Measurements from ENCODE around the gene AMOTL2.

The AMOTL2 gene

DNA sequence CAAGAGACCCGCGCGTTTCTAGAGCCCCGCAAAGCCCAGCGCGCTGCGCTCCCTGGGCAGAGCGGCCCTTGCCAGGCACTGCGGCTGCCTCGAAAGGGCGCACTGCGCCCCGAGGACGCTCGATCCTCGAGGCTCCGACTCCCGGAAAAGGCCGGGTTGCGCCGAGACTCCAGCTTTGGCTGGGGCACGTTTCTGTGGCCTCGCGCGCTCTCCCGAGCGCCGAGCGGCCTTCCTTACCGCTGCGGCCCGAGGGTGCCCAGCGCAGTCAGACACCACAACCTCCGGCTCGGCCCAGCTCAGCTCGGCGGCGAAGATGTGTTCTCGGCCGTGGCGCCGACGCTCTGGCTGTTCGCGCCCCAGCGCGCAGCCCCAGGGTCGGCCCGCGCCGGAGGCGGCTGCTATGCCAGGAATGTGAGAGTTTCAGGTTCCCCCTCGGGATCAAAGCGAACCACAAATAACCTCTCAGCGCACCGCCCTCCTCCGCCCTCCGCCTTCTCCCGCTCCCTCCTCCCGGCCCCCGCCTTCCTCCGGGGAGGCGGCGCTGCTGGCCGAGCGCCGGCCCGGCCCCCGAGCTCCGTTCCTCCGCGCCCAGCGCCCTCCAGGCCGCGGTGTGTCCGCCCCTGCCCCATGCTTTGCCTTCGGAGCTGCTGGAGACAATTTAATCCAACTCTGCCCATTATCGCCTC, at the start of gene AMOTL2:
Gene AMOTL2, minus strand, starts transcription at position 343 of the 686 bp plus-strand sequence. CDS start 3,014 bp downstream, outside the sequence.
- DNase-seq (ENCODE audit: low spot score) = peak; percentile 93

DNA sequence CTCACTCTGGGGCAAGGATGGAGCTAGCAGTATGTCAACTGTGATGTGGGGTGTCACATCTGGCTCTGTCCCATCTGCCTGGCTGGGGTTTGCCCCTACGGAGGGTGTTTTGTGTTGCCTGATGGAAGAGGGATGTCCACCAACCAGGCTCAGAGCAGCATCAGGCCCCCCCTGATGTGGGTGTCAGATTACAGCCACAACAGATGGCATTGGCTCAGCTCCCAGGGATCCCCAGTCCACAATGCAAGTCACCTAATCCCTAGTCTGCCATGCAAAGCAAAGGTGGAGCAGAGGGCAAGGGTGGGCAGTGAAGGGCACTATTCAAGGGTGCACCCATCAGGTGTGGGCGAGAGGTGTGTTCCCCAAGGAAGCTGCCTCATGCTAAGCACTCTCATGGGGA, 48.9 kb upstream of the AMOTL2 start:
- no peak for DNase-seq (ENCODE audit: low spot score)

DNA sequence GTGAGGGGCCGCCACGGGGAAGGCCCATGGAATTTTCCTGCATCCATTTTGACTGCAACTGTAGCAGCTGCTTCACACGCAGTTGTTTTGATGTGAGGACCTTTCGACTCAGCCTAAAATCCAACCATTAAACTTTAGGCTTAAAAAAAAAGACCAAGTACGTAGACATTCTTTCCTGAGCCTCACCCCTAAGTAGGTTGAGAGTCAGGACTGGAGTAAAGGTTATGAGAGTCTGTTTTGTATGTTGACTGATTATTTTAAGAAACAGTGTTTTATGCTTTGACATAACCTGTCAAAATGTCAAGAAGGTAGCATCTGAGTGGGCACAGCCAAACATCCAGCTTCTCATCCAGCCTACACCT, 45.7 kb upstream of the AMOTL2 start:
- DNase-seq (ENCODE audit: low spot score) = no peak

DNA sequence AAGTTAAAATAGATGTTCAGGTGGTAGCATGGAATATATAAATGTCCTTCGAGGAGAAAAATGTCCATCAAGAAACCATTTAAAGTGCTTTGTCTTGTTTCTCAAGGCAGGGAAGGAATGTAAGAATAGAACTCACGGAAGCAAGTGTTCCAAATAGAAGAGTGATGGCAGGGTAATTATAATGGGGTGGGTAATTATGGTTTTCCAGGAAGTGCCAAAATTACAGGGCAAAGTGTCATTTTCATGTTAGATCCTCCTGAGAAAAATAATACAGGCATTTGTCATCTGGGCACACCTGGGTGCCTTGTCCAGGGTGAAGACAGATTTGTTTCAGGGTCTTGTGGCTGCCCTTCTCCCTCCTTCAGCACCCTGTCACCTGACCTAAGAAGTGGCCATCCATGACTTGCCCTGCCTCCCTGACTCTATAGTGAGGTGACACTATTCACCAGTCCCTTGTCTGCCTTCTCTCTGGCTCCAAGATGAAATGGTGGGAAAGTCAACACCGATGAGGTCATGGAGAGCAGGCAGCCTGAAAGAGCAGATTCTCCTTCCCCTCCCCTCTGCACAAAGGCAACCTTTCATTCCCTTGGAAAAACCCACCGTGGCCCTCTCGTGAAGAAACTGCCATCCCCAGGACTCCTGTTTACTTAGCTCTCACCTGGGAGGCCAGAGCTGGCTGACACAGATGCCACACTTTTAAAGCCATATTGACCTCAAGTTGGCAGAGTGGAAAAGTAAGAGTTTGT, 45.1 kb upstream of the AMOTL2 start:
- DNase-seq (ENCODE audit: low spot score) = no peak

DNA sequence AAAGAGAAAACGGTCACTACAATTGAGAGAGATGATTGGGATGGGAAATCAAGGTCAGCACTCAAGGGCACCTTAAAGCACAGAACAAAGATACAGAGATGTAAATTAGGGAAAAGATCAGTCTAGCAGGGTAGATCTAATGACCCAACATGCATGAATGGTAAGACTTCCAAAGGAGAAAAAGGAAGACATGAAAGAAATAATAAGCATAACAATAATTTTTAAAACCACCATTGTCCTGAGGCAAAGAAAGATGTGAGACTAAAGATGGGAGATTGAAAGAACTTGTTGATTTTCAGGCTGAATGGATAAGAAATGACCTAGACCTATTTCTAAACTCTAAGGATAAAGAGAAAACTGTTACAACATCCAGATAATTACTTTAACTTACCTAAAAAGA, 34.8 kb upstream of the AMOTL2 start:
- no peak for DNase-seq (ENCODE audit: low spot score)

DNA sequence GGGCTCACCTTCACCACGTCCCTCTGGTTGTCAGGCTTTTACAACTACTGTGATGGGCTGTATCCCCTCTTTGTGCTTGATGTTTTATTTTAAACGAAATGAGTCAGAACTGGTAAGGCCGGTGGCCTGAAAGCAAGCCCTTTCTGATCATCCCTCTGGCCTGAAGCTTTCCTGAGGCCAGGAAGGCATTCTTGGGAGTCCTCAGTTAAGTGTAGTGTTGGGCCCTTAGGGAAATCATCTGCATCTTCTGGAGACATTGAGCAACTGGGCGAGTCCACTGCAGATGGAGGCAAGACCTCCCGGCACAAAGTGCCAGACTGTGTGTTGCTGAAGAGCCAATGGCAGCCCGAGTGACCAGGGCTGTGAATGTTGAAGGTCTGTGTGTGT, 33.0 kb upstream of the AMOTL2 start:
- DNase-seq (ENCODE audit: low spot score) = no peak

DNA sequence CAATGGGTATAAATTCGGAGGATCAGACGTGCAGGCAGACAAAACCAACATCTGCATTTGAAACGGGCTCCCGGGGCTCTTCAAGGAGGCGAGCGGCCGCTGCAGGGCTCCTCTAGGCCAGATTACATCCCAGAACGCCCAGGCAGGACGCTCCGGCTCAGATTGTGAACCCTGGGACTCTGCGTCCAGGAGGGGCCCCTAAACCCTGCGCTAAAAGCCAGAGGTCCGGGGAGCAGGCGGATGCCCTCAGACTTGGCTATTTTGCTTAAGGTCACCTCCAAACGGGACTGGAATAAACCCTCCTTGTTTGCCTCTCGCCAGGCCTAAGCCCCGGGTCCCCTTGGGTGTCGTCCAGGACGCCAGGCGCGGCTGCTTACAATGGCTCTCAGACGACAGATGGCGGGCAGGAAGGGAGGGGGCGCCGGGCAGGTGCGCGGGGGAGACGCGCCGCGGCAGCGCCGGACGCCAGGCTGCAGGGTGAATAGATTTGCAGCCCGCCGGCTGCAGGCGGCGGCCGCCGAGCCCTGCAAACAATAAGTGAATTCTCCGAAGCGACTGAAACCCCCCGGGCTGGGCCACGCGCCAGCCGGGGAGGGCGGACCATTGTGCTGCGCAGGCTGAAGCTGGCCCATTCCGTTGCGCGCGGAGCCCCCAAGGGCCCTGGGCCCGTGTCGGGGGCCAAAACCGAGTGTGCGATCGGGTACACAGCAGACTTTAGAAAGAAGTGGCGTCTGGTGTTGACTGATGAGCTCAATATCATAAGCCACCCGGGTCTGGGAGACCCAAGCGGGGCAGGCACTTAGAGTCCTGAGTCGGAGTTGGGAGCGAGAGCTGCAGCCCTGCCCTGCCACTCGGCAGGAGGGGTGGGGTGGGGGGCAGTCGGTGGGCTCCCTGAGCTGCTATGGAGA, 32.3 kb upstream of the AMOTL2 start:
- DNase-seq (ENCODE audit: low spot score) = peak; percentile 85

DNA sequence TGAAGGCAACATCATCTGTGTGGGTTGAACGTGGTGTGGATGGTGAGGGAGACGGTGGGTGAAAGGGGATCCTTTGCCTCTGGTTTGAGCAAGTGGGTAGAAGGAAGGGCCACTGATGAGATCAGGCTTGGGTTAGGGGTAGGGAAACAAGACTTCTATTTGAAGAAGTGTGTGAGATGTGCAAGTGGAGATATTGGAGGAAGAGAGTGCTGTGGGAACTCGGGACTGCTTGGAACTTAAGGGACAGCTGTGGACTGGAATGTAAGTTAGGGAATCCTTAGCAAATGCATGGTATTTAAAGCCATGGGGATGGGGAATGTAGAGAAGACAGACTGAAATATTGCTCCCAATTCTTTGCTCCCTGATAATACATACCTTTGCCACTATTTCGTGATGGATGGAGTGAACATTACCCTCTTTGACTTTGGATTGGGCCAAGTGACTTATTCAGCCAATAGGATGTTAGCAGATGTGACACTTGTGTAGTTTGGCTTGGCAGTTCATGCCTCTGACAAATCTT, 30.2 kb upstream of the AMOTL2 start:
- DNase-seq (ENCODE audit: low spot score) = no peak

DNA sequence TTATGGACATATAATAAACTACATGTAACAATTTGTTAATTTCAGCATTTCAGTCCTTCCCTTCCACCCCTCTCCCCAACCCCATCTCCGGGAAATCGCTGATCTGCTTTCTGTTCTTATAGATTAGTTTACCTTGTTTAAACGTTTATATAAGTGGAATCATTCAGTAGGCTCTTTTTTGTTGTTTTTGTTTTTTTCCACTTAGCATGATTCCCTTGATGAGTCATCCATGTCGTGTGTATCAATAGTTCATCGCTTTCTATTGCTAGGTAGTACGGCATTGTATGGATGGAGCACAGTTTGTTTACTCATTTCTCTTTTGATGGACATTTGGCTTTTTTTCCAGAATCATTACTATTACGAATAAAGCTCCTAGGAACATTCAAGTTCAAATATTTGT, 23.5 kb upstream of the AMOTL2 start:
- no peak for DNase-seq (ENCODE audit: low spot score)

DNA sequence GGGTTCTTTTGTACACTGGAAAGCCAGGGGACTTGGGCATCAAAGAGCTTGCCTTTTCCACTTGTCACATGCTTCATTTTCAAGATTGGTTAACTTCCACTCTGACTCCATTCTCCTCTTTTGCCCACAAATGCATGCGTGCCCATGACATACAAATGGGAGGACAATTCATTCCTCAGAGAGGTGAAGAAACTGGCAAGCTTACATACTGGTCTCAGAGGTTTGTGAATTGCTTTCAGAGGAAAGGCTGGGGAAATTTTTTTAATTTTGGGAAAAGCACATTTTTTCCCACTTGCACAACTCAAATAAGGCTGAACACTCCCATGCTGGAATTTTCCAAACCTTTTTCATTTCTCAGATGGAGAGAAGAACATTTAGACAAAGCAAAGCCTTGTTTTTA, 20.9 kb upstream of the AMOTL2 start:
- DNase-seq (ENCODE audit: low spot score) = no peak

DNA sequence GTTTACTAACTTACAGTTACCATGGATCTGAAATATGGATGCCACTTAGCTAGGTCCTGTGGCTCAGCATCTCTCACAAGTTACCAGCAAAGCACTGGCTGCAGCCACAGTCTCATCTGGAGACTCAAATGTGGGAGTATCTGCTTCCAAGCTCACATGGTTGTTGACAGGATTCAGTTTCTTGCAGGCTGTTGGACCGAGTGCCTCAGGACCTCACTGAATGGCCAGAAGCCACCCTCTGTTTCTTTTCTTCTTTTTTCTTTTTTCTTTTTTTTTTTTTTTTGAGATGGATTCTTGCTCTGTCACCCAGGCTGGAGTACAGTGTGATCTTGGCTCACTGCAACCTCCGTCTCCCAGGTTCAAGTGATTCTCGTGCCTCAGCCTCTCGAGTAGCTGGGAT, 20.1 kb upstream of the AMOTL2 start:
- no peak for DNase-seq (ENCODE audit: low spot score)

DNA sequence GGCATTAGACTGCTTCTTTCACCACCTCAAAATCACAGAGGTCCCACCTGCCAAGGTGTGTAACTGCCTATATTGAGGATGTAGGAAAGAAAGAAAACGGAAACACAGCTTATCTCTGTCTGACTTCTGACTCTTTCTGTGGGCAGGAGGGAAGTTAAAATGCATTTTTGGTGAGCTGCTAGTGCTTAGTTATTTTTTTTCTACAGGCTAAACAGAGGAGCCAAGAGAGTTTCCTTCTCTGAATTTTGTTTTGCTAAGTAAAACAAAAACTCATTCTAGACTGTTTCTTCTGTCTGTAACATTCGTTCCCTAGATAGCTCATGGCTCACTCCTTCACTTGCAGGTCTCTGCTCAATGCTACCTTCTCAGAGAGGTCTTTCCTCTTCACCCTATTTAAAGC, 18.8 kb upstream of the AMOTL2 start:
- DNase-seq (ENCODE audit: low spot score) = no peak

DNA sequence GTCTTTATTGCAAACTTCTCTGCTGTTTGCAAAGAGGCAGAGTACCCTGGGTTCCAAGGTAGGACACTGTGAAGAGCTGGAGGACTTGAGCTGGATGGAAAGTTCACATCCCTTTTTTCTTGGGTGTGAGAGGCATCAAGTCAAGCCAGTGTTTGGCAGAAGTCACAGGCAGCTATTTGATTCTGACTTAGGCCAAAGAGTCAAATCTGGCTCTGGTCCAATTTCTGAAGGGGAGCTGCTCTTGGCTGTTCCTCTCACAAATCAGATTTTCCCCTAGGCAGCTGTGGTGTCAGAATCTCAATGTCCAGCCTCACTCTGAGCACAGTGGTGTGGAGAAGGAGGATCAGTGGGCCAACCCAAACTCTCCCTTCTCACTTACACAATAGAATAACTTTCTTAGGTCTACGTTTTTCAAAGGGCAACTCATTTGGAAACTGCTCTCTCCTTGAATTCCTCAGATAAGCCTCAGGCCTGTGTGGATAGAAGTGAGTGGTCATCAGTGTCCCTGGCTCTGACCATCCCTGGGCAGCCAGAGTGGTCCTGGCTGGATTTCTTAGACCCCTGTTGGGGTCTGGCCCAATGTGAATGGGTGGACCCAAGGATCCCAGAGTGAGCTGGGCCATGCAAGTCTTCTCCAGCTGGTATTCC, 18.2 kb upstream of the AMOTL2 start:
- no peak for DNase-seq (ENCODE audit: low spot score)

DNA sequence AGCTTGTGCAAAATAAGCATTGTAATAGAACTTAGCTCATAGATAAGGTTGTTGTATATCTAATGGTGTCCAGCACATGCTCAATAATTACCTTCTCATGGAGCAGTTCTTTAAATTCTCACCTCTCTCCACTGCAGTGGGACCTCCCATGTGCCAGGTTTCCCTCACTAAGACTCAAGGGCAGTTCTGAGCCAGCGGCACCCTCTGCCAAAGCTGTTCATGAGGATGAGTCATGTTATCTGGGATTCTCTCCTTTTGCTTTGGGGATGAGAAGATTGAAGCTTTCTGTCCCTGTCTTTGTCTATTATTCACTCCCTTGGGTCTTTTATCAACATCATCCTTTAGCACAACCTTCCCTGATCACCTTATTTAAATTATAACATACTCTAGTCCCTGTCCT, 15.6 kb upstream of the AMOTL2 start:
- no peak for DNase-seq (ENCODE audit: low spot score)

DNA sequence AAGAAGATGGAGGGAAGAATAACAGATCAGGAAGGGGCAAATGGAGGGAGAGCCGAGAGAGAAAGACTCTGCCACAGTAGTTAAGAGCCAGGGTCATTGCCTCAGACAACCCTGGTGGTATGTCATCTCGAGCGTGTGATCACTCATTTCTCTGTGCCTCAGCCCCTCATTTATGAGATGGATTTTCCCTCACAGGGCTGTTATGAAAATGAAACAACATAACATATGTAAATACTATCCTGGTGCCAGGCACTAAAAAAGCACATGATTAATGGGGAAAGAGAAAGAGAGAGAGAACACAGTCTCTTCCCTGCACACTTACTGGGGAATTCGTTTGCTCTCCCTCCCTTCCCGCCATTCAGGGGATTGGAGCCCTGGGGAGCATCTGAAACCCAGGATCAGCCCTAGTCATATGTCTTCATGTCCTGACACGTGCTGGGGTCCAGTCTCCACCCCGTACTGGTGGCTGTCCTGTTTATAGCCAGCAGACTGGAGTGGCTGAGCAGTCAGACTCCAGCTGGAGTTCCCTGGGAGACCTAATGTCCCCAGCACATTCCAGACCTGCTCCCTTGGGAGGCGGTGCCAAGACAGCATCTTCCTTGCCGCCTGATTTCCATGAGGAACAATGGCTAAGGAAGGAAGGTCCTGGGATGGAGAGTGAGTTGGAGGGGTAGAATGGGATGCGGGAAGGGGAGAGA, 14.7 kb upstream of the AMOTL2 start:
- no peak for DNase-seq (ENCODE audit: low spot score)

DNA sequence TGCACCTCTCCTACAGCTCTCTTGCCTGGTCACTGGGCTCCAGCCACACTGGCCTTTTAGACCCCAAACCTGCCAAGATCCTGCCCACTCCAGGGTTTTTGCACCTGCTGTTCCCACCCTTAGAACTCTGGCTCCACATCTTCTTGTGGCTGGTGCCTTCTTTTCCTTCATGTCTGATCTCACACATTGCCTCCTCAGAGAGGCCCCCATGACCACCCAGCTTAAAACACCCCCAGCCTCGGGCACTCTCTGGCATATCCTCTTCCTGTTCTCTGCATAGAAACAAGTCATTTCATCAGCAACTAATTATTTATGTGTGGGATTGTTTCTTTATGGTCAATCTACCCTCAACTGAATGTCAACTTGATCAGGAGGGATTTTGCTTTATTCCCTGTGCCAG, 14.0 kb upstream of the AMOTL2 start:
- no peak for DNase-seq (ENCODE audit: low spot score)

DNA sequence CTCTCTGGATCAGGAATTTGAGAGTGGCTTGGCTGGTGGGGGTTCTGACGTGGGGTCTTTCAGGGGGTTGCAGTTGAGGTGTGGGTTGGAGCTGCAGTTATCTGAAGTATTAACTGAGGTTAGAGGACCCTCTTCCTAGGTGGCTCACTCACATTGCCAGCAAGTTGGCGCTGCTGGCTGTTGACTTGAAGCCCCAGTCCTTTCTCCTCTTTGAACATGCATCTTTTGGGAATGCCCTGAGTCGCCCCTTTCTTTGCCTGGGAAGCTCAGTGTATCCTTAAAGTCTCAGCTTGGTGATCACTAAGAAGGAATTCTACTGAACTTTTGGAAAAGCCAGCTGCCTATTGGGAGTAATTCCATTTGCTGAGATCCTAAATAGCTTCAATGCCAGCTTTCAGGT, 13.0 kb upstream of the AMOTL2 start:
- DNase-seq (ENCODE audit: low spot score) = no peak

DNA sequence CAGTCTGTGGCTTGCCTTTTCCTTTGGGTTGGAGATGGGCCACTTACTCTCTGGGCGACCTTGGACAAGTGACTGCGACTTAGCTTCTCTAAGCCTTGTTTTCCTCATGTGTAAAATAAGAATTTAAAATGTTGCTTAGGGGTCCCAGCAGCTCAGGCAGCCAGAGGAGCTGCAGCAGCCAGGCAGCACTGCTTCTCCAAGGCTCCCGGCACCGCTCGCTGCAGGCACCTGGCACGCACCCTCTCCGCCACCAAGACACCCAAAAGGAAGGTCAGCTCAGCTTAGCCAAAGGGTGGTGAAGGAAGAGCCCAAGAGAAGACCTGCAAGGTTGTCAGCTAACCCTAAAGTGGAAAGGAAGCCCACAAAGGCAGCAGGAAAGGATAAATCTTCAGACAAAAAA, 10.7 kb upstream of the AMOTL2 start:
- no peak for DNase-seq (ENCODE audit: low spot score)

DNA sequence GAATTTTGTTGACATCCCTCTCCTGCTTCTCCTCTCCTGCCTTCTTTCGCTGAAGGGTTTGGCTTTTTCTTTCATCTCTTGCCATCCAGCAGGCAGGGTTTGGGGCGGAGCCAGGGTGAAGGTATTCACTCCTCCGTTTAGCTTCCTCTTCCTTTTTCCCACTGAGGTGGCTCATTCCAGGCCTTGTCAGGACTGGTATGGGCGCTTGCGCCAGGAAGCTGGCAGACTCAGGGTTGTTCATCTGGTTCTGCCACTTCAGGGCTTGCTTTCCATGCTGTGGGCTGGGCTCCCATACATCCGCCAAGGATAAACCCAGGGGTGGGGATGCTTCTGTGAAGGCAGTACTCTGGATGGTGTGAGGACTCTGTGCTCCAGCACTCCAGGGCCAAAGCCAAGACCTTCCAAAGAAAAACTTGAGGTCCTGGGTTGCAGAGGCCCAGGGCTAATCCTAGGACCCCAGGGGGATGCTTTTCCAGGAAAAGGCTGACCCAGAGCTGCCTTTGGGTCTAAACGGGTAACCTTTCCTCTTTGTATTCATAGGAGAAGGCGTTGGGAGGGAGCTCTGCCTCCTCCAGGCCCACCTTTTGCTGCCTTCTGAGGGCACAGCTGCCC, 7.7 kb upstream of the AMOTL2 start:
- DNase-seq (ENCODE audit: low spot score) = peak; percentile 61

DNA sequence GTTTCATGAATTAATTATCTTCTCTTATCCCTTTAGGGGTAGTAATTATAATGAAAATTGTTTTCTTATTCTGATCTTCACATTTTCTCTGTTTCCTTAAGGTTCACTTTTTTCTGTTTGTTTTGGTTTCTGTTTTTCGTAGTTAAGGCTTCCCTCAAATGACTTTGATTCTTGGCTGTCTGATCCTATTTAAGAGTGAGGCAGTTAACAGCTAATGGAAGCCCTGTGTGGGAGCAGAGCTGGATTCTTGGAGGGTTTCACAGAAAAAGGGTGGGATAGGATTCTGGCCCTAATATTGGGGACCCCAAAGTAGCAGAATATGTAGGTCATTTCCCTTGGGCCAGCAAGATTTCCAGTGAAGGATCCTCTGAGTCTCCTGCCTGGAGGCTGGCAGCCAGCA, 6.8 kb upstream of the AMOTL2 start:
- DNase-seq (ENCODE audit: low spot score) = no peak

DNA sequence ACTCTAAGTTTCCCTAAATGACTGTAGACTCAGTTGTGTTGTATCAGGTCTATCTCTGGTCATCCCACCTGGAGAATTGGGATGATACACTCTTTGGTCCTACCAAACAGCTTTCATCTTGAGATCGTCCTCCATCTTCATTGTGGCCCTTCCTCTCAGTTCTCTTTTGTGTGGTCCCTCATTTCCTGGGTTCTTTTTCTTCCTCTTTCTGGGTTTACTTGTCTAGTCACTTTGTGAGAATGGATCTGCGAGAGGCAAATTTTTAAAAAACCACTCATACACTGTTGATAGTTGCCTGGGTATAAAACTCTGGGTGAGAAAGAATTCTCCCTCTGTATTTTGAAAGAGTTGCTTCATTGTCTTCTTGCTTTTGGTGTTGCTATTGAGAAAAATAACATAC, 6.0 kb upstream of the AMOTL2 start:
- DNase-seq (ENCODE audit: low spot score) = no peak
